HL-60 (cell line): ENCODE measurements around the gene BMAL1.
A peak's percentile ranks its signal among the peaks of the same experiment; 100 is the strongest.

Source experiments
- DNase-seq, 2 experiments: peaks; one replicate each; pipeline ENCODE4 v3.0.0-alpha.2; 2010 to 2020; ENCODE audit warnings: low read depth in 1 of 2, low spot score in 1 of 2
- H3K27ac ChIP-seq: fragments of 250-450 bp; sonication (Bioruptor Pico); replicated peaks from 2 replicates; pipeline ENCODE4 v1.5.1; 2020; ENCODE audit warnings: mild to moderate bottlenecking, moderate library complexity
- H3K27me3 ChIP-seq: fragments of 250-450 bp; sonication (Bioruptor Pico); 2 replicates; pipeline ENCODE4 v1.5.1; 2021; ENCODE audit warnings: mild to moderate bottlenecking, moderate library complexity; ENCODE audit not compliant: insufficient read depth, poor library complexity, severe bottlenecking
- H3K4me3 ChIP-seq: replicated peaks from 2 replicates; pipeline ENCODE4 v1.5.1; 2011; ENCODE audit warnings: mild to moderate bottlenecking, control low read depth, low read length; ENCODE audit not compliant: insufficient read depth
- GABPA ChIP-seq: IDR thresholded peaks from 2 replicates; pipeline ENCODE4 v1.6.1; 2012; ENCODE audit warnings: low read depth
- POLR2AphosphoS5 ChIP-seq: IDR thresholded peaks from 2 replicates; pipeline ENCODE4 v1.6.1; 2012; ENCODE audit warnings: low read depth
- SPI1 ChIP-seq: IDR thresholded peaks from 2 replicates; pipeline ENCODE4 v1.6.1; 2012; ENCODE audit warnings: low read depth, mild to moderate bottlenecking, borderline replicate concordance
- TF ChIP-seq, protein P1 (sequence below): IDR thresholded peaks from one replicate; pipeline ENCODE4 v1.5.1; 2011; ENCODE audit warnings: low read length, control low read depth, inconsistent platforms; ENCODE audit not compliant: insufficient read depth
- TF ChIP-seq, protein P2 (sequence below): IDR thresholded peaks from 2 replicates; pipeline ENCODE4 v1.6.1; 2012; ENCODE audit warnings: low read depth; ENCODE audit not compliant: insufficient replicate concordance

Gene BMAL1

DNA sequence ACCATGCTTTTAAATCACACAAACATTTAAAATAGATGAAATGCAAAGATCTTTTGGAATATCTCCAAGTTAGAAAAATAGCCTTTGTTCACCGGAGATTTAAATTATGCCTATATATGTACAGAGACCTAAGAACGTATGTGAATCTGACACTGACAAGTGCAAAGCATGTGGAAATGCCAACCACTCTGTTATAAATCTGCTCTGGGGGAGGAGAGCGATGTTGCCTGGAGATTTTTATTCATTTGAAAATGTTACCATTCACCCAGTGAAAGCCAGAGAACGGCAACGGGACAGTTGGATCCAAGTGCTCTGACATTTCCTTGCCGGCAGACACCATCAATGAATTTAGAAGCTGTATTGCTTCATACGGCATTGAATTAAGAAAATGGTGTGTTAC, 39.8 kb upstream of the BMAL1 start:
- Histone ChIP-seq H3K4me3 (no peak overlapping the region), H3K27me3 (no peaks in the 10 kb centered on the region), H3K27ac (no peak overlapping the region)
- no peak for DNase-seq
- no peak for TF ChIP-seq GABPA
- TF ChIP-seq, protein P1, sequence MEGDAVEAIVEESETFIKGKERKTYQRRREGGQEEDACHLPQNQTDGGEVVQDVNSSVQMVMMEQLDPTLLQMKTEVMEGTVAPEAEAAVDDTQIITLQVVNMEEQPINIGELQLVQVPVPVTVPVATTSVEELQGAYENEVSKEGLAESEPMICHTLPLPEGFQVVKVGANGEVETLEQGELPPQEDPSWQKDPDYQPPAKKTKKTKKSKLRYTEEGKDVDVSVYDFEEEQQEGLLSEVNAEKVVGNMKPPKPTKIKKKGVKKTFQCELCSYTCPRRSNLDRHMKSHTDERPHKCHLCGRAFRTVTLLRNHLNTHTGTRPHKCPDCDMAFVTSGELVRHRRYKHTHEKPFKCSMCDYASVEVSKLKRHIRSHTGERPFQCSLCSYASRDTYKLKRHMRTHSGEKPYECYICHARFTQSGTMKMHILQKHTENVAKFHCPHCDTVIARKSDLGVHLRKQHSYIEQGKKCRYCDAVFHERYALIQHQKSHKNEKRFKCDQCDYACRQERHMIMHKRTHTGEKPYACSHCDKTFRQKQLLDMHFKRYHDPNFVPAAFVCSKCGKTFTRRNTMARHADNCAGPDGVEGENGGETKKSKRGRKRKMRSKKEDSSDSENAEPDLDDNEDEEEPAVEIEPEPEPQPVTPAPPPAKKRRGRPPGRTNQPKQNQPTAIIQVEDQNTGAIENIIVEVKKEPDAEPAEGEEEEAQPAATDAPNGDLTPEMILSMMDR: no peak

DNA sequence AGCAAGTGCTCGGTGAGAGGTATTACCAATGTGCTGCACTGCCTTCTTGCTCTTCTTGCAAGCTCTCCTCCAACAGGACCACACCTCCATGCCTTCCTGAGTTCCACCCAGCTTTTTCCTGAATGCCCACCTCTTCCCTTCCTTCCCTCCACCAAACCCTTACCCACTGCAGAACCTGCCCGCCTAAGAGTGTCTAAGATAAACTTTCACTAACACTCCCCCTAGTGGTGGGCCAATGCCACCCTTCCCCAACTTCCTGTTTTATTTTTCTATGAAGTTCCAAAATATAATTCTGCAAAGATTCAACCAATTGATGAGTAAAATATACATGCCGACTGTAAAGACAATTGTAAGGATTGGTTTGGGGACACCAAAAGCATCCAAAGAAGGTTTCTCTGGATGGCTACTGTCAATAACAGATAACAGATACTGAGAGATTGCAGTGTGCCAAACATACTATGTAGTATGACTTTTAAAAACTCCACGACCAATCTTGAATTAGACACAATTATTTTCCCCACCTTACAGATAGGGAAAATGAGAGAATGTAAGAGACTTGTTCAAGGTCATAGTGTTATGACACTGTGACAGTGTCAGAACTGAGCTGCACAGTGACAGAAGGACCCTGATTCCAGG, 38.6 kb upstream of the BMAL1 start:
- TF ChIP-seq SPI1 (peak; percentile 73; the same call in 1 of the 2 replicates), POLR2AphosphoS5 (no peak), GABPA (no peak)
- TF ChIP-seq, protein P1: peak; percentile 69
- TF ChIP-seq, protein P2, sequence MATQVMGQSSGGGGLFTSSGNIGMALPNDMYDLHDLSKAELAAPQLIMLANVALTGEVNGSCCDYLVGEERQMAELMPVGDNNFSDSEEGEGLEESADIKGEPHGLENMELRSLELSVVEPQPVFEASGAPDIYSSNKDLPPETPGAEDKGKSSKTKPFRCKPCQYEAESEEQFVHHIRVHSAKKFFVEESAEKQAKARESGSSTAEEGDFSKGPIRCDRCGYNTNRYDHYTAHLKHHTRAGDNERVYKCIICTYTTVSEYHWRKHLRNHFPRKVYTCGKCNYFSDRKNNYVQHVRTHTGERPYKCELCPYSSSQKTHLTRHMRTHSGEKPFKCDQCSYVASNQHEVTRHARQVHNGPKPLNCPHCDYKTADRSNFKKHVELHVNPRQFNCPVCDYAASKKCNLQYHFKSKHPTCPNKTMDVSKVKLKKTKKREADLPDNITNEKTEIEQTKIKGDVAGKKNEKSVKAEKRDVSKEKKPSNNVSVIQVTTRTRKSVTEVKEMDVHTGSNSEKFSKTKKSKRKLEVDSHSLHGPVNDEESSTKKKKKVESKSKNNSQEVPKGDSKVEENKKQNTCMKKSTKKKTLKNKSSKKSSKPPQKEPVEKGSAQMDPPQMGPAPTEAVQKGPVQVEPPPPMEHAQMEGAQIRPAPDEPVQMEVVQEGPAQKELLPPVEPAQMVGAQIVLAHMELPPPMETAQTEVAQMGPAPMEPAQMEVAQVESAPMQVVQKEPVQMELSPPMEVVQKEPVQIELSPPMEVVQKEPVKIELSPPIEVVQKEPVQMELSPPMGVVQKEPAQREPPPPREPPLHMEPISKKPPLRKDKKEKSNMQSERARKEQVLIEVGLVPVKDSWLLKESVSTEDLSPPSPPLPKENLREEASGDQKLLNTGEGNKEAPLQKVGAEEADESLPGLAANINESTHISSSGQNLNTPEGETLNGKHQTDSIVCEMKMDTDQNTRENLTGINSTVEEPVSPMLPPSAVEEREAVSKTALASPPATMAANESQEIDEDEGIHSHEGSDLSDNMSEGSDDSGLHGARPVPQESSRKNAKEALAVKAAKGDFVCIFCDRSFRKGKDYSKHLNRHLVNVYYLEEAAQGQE: no peak
- H3K27ac ChIP-seq: no peak overlapping the region
- DNase-seq: peak; percentile 13 to 54

DNA sequence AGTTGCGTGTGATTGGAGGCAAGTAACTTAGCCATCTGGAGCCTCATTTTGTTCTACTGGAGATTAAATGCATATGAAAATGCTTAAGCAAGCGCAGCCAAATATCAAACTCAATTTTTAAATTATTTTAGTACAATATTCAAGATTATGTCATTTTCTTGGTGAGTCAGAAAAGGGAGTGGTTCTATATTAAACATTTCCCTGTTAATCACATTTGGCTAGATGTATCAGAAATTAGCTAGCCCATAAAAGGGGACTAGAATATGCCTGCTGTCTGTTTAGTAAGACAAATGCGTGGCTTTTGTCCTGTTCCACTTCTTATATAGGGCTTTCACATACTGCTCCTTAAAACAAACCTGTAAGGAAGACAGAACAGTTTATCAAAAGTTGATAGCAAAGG, 35.0 kb upstream of the BMAL1 start:
- Histone ChIP-seq H3K27ac (no peak overlapping the region), H3K4me3 (no peak overlapping the region), H3K27me3 (peaks cover 2% of the 10 kb centered on the region)
- no peak for DNase-seq
- TF ChIP-seq, protein P2: no peak
- TF ChIP-seq POLR2AphosphoS5 (no peak), GABPA (no peak), SPI1 (no peak)
- TF ChIP-seq, protein P1: no peak

More for the DNA sequence above, 38.6 kb upstream of the BMAL1 start:
- no peak overlapping the region for H3K4me3 ChIP-seq
- peaks cover 2% of the 10 kb centered on the region for H3K27me3 ChIP-seq
